Colonic mucosa (tissue), 4 donors: Measurements from ENCODE around the gene ANK3. TPM values are rescaled to one million over a fixed set of nuclear protein-coding genes. Genes with fewer than 3 reads are reported as not detected.

Experiments used
- DNase-seq: peaks from one replicate; pipeline ENCODE4 v3.0.0-alpha.2; 2020
- H3K27ac ChIP-seq: fragments of 200-600 bp; one replicate; pipeline ENCODE4 v1.8.0; 2021
- H3K27me3 ChIP-seq: fragments of 200-600 bp; one replicate; pipeline ENCODE4 v1.8.0; 2021
- H3K36me3 ChIP-seq: fragments of 200-600 bp; one replicate; pipeline ENCODE4 v1.8.0; 2021
- H3K4me1 ChIP-seq: fragments of 200-600 bp; one replicate; pipeline ENCODE4 v1.8.0; 2021; ENCODE audit warnings: mild to moderate bottlenecking
- H3K4me3 ChIP-seq: fragments of 200-600 bp; one replicate; pipeline ENCODE4 v1.8.0; 2021
- H3K9ac ChIP-seq, 2 donors: one replicate each; pipeline ENCODE4 v1.7.0; 2013; ENCODE audit warnings: control low read depth in 2 of 2, low read depth in 2 of 2, low read length in 2 of 2
- H3K9me3 ChIP-seq: fragments of 200-600 bp; one replicate; pipeline ENCODE4 v1.8.0; 2021
- intact Hi-C: fragments of 100-400 bp; cut with DNase I; formaldehyde crosslinking; loops from one replicate; pipeline ENCODE4 v1.14.1; 2022
- total RNA-seq, 2 donors: library from RNA; stranded (reverse); fragmentation: NEBNext Ultra II Directional in 1 of 2; extraction: Animal tissue kit (Norgen Biotek cat#: 25700) in 1 of 2; gene quantifications; one replicate each; pipeline ENCODE4 v1.2.1, GENCODE V29; 2021
- TF ChIP-seq, protein P1 (sequence below): fragments of 200-600 bp; IDR thresholded peaks from one replicate; pipeline ENCODE4 v1.8.0; 2022; ENCODE audit warnings: antibody characterized with exemption, mild to moderate bottlenecking
- donor health status: healthy.
- donor health status: DM: no; HTN: no; CAD: no.
- donor health status: DM: no; HTN: no; CAD: no.

The ANK3 gene
- total RNA-seq, 2 donors from 2014 or later, result 34.6 to 82.8 TPM

DNA sequence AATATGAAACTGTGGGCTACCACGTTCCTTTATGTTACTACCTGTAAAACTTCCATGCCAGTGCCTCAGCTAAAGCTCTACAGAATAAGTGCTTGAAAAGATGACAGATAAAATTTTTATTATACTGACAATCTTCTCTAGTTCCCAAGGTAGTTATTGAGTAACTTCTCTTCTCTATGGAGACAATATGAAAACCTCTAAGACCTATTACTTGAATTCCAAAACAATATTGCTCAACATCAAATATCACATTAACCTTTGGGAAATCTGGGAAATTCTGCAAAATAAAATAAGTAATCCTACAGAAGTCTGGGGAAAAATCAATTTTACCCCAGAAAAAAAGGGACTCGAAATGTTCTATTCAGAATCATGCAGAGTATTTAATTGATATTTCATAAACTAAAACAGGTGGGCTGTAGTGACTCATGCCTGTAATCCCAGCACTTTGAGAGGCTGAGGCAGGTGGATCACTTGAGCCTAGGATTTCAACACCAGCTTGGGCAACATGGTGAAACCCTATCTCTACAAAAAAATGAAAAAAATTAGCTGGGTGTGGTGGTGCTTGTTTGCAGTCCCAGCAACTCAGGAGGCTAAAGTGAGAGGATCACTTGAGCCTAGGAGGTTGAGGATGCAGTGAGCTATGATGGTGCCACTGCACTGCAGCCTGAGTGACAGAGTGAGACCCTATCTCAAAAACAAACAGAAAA lies 23.8 kb upstream of the ANK3 start:
- H3K9me3 ChIP-seq, result no peaks in the 10 kb centered on the region
- intact Hi-C loops, result no loop called here
- no peaks in the 10 kb centered on the region for H3K27me3 ChIP-seq
- H3K4me1 ChIP-seq, result no peaks in the 10 kb centered on the region
- no peak overlapping the region for H3K27ac ChIP-seq
- TF ChIP-seq, protein P1, sequence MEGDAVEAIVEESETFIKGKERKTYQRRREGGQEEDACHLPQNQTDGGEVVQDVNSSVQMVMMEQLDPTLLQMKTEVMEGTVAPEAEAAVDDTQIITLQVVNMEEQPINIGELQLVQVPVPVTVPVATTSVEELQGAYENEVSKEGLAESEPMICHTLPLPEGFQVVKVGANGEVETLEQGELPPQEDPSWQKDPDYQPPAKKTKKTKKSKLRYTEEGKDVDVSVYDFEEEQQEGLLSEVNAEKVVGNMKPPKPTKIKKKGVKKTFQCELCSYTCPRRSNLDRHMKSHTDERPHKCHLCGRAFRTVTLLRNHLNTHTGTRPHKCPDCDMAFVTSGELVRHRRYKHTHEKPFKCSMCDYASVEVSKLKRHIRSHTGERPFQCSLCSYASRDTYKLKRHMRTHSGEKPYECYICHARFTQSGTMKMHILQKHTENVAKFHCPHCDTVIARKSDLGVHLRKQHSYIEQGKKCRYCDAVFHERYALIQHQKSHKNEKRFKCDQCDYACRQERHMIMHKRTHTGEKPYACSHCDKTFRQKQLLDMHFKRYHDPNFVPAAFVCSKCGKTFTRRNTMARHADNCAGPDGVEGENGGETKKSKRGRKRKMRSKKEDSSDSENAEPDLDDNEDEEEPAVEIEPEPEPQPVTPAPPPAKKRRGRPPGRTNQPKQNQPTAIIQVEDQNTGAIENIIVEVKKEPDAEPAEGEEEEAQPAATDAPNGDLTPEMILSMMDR, result no peak
- H3K9ac ChIP-seq, result no peak overlapping the region
- no peak for DNase-seq
- no peak overlapping the region for H3K4me3 ChIP-seq
- no peaks in the 10 kb centered on the region for H3K36me3 ChIP-seq

DNA sequence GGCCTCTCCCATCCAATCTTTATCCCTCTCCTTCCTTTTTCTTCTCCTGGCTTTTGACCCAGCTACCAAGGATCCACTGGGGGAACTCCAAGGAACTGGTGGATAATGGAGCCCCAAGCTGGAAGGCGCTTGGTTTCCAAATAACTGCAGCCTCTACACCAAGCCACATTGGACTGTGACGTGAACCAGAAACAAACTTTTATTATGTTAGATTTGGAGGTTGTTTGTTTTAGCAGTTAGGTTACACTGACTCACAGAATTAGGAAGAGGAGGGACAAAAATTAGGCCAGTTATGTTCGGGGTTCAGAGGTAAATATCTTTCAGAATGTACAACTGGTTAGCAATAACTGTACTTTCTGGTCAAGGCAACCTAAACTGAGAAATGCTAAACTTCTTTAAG lies 21.3 kb upstream of the ANK3 start:
- Histone ChIP-seq H3K4me3 (no peak overlapping the region), H3K36me3 (no peaks in the 10 kb centered on the region), H3K9me3 (no peaks in the 10 kb centered on the region), H3K27ac (no peak overlapping the region), H3K4me1 (no peaks in the 10 kb centered on the region), H3K27me3 (no peaks in the 10 kb centered on the region), H3K9ac (no peak overlapping the region)
- no peak for DNase-seq
- intact Hi-C loops, result no loop called here
- TF ChIP-seq, protein P1, result no peak

- Histone ChIP-seq H3K27ac (no peak overlapping the region), H3K36me3 (no peaks in the 10 kb centered on the region), H3K4me1 (no peaks in the 10 kb centered on the region), H3K4me3 (no peak overlapping the region), H3K27me3 (no peaks in the 10 kb centered on the region), H3K9me3 (no peaks in the 10 kb centered on the region), H3K9ac (no peak overlapping the region)
- intact Hi-C loops, result no loop called here
- TF ChIP-seq, protein P1, result no peak
- no peak for DNase-seq
Measured at GRCh38 chr10:60409202-60409601, 19.5 kb upstream of the ANK3 start.

DNA sequence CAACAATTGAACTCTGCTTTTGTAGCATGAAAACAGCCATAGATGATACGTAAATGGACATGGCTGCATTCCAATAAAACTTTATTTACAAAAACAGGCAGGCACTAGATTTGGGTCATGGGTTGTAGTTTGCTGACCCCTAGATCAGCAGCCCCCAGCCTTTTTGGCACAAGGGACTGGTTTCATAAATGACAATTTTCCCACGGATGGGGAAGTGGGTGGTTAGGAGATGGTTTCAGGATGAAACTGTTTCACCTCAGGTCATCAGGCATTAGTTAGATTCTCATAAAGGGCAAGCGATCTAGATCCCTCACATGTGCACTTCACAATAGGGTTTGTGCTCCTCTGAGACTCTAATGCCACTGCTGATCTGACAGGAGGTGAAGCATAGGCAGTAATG lies 16.5 kb upstream of the ANK3 start:
- H3K27ac ChIP-seq, result no peak overlapping the region
- no peak overlapping the region for H3K4me3 ChIP-seq
- H3K9me3 ChIP-seq, result no peaks in the 10 kb centered on the region
- no peak for DNase-seq
- TF ChIP-seq, protein P1, result no peak
- intact Hi-C loops, result no loop called here
- H3K27me3 ChIP-seq, result no peaks in the 10 kb centered on the region
- H3K4me1 ChIP-seq, result no peaks in the 10 kb centered on the region
- no peaks in the 10 kb centered on the region for H3K36me3 ChIP-seq
- no peak overlapping the region for H3K9ac ChIP-seq

DNA sequence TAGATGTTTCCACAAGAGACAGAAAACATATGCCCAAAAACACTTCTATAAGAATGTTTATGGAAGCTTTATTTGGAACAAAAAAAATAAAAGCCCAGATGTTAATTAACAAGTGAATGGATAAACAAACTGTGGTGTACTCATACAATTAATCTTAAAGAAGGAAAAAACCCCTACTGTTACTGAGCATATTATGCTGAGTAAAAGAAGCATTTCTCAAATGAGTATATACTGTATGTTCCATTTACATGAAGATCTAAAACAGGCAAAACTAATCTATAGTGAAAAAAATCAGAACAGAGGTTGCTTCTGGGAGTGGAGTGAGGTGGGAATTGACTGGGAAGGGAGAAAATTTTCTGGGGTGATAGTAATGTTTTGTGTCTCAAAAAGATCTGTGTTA lies 15.5 kb upstream of the ANK3 start:
- intact Hi-C loops, result no loop called here
- DNase-seq, result no peak

More for the DNA sequence above, 15.5 kb upstream of the ANK3 start:
- no peaks in the 10 kb centered on the region for H3K4me1 ChIP-seq
- TF ChIP-seq, protein P1, result no peak
- H3K4me3 ChIP-seq, result no peak overlapping the region
- H3K27ac ChIP-seq, result no peak overlapping the region
- no peaks in the 10 kb centered on the region for H3K36me3 ChIP-seq
- no peaks in the 10 kb centered on the region for H3K9me3 ChIP-seq
- no peaks in the 10 kb centered on the region for H3K27me3 ChIP-seq
- H3K9ac ChIP-seq, result no peak overlapping the region
